ENCODE data around the gene TRMT61B. TPM values are rescaled to one million over a fixed set of nuclear protein-coding genes. Genes with fewer than 3 reads are reported as not detected.

TRMT61B gene
- total RNA-seq, result 19.4 and 21.5 TPM in 2 replicates

DNA sequence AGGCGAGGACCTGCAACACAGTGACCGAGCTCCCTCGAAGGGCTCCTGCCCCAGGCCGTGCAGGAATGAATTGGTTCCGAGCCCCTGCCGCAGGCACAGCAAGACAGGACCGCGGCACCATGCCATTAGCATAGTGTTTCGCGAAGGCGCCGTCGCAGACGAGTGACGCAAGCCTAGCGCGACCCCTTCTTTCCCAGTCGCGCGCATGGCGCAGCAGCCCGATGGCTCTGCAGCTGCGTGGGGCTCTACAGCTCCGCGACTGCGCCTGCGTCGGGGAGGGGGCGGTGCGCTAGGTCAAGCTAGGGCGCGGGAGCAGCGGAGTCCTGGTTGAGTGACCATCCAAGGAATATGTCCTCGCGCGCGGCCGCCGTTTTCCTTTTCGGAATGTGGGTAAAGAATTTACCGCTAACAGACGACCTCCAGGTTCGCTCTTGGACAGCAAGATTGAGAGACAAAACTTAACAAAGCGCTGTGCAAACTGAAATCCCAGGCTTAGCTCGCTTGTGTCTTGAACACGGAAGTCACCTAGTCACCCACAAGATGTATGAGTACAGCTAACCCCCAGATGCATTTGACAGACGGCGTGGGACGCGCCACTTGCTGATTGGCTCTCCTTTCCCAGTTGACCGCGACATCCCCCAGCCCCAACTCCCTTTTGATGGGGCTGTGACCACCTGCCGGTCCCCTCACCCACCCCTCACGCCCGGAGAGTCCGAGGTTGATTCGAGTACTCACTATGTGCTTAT is at the start of gene TRMT61B:
TRMT61B (minus strand) TSS at position 164 of the 746 bp plus-strand sequence; CDS start at position 132, 32 bp downstream.

DNA sequence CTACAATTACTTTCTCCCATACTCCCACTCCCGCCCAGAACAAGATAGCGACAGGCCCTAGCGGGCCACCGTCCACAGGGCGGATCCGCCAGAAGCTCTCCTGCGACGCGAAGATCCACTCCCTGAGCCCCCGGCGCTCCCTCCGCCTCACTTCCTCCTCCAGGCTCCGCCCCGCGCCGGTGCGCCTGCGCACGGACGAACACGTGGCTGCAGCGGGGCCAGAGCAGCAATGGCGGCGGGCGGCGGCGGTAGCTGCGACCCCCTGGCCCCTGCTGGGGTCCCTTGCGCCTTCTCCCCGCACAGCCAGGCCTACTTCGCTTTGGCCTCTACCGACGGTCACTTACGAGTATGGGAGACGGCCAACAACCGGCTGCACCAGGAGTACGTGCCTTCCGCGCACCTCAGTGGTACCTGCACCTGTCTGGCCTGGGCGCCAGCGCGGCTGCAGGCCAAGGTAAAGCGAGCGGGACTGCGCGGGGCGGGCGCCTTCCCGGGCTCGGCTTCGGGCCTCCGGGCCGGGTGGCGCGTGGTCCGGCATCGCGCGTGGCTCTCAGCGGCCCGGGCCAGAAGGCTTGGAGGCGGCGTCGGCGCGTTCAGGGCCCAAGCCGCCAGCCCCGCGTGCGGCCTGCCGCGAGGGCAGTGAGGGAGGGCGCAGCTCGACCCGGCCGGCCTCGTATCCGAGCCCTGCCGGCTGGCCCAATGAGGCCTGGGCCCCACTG is 24.5 kb upstream of the TRMT61B start, which contains the start of gene WDR43:
WDR43 (plus strand) TSS at position 198 of the 719 bp plus-strand sequence; CDS start at position 230, 32 bp downstream.

DNA sequence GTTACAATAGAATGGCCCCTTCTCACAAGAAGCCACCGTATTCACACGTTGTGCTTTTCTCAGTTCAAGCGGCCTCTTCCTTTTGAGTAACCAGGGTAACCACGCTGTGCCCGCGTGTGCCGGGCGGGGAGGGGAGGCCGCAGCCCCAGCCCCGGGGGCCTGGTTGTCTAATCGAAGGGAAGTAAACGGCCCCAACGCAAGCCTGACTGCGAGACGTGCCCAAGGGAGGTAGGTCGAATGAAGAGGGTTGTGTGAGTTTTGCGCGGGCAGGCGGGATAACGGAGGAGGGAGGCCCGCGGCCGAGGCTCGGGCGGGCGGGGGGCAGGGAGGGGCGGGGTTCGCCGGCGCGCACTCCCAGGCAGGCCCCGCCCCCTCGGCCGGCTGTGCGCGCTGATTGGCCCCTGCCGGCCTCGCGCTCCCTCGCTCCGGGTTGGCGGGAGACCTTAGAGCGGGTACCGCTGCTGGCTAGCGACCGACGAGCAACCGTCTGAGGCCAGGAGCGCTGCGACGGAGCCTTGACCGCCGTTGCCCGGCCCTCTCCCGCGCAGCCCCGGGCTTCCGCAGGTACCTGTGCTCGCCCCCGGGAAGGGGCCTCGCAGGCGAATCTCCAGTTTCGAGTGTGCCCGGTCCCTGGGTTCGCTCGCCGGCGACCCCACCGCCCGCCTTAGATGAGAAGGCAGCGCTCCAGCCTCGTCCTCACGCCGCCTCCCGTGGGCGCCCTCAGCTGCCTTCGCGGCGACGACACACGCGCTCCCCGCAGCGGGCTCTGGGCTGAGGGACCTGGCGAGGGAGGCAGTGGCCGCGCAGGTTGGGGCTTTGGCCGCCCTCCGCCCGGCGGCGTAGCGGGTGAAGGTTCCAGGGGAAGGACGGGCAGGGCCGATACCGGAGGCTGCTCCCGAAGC is 59.5 kb downstream of the TRMT61B start, which contains the start of gene SPDYA:
SPDYA (plus strand) TSS at position 451 of the 902 bp plus-strand sequence. CDS start 5,181 bp downstream, outside the sequence.

Other genes with a start within 250 kb of the TRMT61B start
- 383 and 394 TPM in 2 replicates for gene PPP1CB, start 118.5 kb downstream of the TRMT61B start, total RNA-seq
- 0.68 and 2.1 TPM in 2 replicates for gene SPDYA, start 59.5 kb downstream of the TRMT61B start, total RNA-seq
- gene WDR43, start 24.4 kb upstream of the TRMT61B start, total RNA-seq, result 123 and 178 TPM in 2 replicates
- not detected in 2 replicates for gene TOGARAM2, start 111.0 kb upstream of the TRMT61B start, total RNA-seq
- under 0.01 TPM in 1 of 2 replicates, not detected in the other for gene PCARE, start 204.2 kb upstream of the TRMT61B start, total RNA-seq
- 128 and 164 TPM in 2 replicates for gene CLIP4, start 245.1 kb upstream of the TRMT61B start, total RNA-seq

Data from nasal cavity respiratory epithelium epithelial cell of viscerocranial mucosa (primary cell).